Stimulated activated naive CD8-positive, alpha-beta T cell treated with anti-CD3 and anti-CD28 coated beads, Interleukin-15, Interleukin-2, amounts not matched to agents 100 ng/mL and 50 ng/mL, for 24 hours (primary cell): Measurements from ENCODE around the gene BTBD17.

Experiments
- H3K27ac Mint-ChIP-seq: one replicate; pipeline ENCODE4 v1.8.0; 2021; ENCODE audit warnings: mild to moderate bottlenecking, mixed read lengths
- H3K27me3 Mint-ChIP-seq: one replicate; pipeline ENCODE4 v1.8.0; 2021; ENCODE audit warnings: mixed read lengths
- H3K36me3 Mint-ChIP-seq: one replicate; pipeline ENCODE4 v1.8.0; 2021; ENCODE audit warnings: low read depth, mixed read lengths
- H3K4me1 Mint-ChIP-seq: one replicate; pipeline ENCODE4 v1.8.0; 2021; ENCODE audit warnings: low read depth, mixed read lengths
- H3K4me3 Mint-ChIP-seq: one replicate; pipeline ENCODE4 v1.8.0; 2021; ENCODE audit warnings: mild to moderate bottlenecking, mixed read lengths
- H3K9me3 Mint-ChIP-seq: one replicate; pipeline ENCODE4 v1.8.0; 2021; ENCODE audit warnings: mixed read lengths

The BTBD17 gene

DNA sequence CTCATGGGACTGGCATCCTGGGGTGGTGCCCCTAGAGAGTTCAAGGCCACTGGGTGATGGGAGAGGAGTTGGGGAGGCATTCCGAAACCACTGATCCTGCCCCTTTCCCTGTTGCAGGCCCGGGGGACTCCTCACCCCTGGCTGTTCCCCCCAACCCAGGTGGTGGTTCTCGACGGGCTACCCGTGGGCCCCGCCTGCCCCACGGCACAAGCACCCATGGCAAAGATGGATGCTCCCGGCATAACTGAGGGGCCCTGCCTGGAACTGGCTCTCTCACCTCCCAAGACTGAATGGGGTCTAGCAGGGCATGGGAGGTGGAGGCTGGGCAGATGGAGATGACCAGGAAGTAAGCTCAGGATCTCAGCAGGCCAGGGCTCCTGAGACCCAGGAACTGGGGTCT lies 6.6 kb downstream of the BTBD17 start:
- H3K27ac Mint-ChIP-seq: no peak overlapping the region
- no peaks in the 10 kb centered on the region for H3K36me3 Mint-ChIP-seq
- no peak overlapping the region for H3K4me3 Mint-ChIP-seq
- H3K4me1 Mint-ChIP-seq: peaks cover 8% of the 10 kb centered on the region
- H3K9me3 Mint-ChIP-seq: no peaks in the 10 kb centered on the region
- H3K27me3 Mint-ChIP-seq: peaks cover 58% of the 10 kb centered on the region

DNA sequence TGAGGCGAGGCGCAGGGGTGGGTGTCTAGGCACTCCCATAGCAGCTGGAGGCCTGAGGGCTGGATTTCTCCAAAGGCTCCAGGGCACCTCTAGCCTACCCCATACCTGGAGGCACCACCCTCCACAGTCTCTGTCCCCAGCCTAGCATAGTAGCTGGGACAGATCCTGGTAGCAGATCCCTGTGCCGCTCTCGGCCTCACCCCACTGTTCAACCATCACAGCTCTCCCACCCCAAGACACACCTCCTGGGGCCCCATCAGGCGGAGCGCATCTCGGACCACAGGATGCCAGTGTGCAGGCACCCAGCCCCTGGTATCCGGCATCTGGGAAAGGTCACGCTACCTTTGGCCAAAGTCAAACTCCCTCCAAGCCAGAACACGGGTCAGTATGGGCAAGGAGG lies 7.1 kb downstream of the BTBD17 start:
- no peaks in the 10 kb centered on the region for H3K36me3 Mint-ChIP-seq
- no peaks in the 10 kb centered on the region for H3K9me3 Mint-ChIP-seq
- H3K4me3 Mint-ChIP-seq: no peak overlapping the region
- H3K4me1 Mint-ChIP-seq: peaks cover 8% of the 10 kb centered on the region
- no peak overlapping the region for H3K27ac Mint-ChIP-seq
- peaks cover 60% of the 10 kb centered on the region for H3K27me3 Mint-ChIP-seq

DNA sequence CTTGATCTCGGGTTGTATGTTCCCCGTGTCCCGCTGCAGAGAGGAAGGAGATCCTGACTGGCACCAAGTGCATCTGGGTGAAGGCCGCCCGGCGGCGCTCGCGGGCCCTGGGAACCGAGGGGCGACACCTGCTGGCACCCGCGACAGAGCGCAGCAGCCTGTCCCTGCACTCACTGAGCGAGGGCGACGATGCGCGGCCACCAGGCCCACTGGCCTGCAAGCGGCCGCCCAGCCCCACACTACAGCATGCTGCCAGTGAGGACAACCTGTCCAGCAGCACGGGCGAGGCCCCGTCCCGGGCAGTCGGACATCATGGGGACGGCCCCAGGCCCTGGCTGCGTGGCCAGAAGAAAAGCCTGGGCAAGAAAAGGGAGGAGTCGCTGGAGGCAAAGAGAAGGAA lies 7.5 kb downstream of the BTBD17 start:
- H3K4me3 Mint-ChIP-seq: no peak overlapping the region
- H3K9me3 Mint-ChIP-seq: no peaks in the 10 kb centered on the region
- no peaks in the 10 kb centered on the region for H3K36me3 Mint-ChIP-seq
- H3K4me1 Mint-ChIP-seq: peaks cover 8% of the 10 kb centered on the region
- no peak overlapping the region for H3K27ac Mint-ChIP-seq
- peaks cover 58% of the 10 kb centered on the region for H3K27me3 Mint-ChIP-seq

DNA sequence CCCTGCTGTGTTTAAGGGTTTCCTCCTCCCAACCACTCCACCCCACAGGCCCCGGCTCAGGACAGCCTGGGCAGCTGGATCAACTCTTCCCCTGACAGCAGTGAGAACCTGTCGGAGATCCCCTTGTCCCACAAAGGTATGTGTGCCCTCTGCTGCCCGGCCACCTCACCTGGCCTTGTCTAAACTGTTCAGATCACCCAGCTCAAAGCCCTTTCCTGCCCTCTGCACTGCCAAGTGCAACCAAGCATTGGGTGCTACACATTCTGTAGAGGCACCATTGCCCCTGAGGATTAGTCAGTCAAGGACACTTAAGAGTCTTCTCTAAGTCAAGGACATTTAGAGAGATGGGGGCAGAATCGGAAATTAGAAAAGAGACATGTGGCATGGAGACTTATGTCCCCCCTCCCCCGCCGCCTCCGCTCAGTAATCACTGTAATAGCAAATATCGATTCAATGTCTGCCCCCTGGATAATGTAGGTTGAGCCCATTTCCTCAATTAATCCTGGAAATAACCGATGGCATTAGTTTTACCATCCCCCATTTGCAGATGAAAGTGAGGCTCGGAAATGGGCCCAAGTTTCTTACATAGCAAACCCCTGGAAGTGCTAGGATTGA lies 8.1 kb downstream of the BTBD17 start:
- Mint-ChIP-seq H3K4me3 (no peak overlapping the region), H3K27me3 (peaks cover 54% of the 10 kb centered on the region)

DNA sequence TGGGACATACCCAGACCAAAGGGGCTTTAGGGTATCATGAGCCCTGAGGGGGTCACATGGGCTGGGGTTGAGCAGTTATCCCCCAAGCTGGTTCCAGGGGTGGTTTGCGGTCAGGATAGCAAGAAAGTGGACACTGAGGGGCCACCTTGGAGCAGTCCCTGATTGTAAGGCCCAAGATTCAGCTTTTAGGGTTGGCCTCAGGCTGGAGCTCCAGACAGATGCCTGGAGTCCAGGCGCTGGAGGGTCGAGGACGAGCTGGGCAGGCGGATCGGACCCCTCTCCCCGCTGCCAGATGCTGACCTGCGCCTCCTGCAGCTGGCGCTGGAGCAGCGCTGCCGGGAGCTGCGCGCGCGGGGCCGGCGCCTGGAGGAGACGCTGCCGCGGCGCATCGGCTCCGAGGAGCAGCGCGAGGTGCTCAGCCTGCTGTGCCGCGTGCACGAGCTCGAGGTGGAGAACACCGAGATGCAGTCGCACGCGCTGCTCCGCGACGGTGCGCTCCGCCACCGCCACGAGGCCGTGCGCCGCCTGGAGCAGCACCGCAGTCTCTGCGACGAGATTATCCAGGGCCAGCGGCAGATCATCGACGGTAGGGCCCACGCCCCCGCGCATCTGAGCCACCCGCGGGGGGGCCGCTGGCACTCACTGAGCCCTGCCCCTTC lies 10.0 kb downstream of the BTBD17 start:
- Mint-ChIP-seq H3K36me3 (no peaks in the 10 kb centered on the region), H3K4me1 (peaks cover 5% of the 10 kb centered on the region), H3K27ac (no peak overlapping the region), H3K9me3 (no peaks in the 10 kb centered on the region), H3K27me3 (peaks cover 45% of the 10 kb centered on the region), H3K4me3 (no peak overlapping the region)

More for the DNA sequence above, 8.1 kb downstream of the BTBD17 start:
- Mint-ChIP-seq H3K27ac (no peak overlapping the region), H3K9me3 (no peaks in the 10 kb centered on the region), H3K36me3 (no peaks in the 10 kb centered on the region), H3K4me1 (peaks cover 8% of the 10 kb centered on the region)

DNA sequence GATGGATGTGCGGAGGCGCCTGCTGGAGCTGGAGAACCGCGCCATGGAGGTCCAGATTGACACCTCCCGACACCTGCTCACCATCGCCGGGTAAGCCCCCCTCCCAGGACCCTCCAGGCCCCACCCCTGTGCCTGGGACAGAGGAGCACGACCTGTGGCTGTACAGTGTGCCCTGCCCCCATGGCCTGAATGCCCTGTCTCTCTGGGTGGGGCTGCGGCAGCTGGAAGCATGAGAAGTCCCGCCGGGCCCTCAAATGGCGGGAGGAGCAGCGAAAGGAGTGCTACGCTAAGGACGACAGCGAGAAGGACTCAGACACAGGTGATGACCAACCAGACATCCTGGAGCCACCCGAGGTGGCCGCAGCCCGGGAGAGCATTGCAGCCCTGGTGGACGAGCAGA lies 11.2 kb downstream of the BTBD17 start:
- no peak overlapping the region for H3K27ac Mint-ChIP-seq
- no peaks in the 10 kb centered on the region for H3K36me3 Mint-ChIP-seq
- H3K9me3 Mint-ChIP-seq: no peaks in the 10 kb centered on the region
- H3K4me3 Mint-ChIP-seq: no peak overlapping the region
- peaks cover 5% of the 10 kb centered on the region for H3K4me1 Mint-ChIP-seq
- peaks cover 40% of the 10 kb centered on the region for H3K27me3 Mint-ChIP-seq

DNA sequence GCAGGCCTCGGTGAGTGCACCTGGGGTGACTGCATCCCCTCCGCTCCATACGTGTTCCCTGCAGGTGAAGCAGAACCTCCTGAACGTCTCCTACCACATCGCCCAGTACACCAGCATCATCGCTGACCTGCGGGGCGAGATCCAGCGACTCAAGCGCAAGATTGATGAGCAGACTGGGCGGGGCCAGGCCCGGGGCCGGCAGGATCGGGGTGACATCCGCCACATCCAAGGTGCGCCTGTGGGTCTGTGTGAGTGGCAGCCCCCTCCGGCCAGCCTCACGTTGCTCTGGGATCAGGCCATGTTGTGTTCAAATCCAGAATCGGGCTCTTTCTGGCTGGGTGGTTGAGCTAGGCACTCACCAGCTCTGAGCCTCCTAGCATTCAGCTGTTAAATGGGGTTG lies 12.5 kb downstream of the BTBD17 start:
- Mint-ChIP-seq H3K4me1 (peaks cover 3% of the 10 kb centered on the region), H3K27me3 (peaks cover 28% of the 10 kb centered on the region), H3K9me3 (no peaks in the 10 kb centered on the region), H3K36me3 (no peaks in the 10 kb centered on the region), H3K4me3 (no peak overlapping the region), H3K27ac (no peak overlapping the region)

DNA sequence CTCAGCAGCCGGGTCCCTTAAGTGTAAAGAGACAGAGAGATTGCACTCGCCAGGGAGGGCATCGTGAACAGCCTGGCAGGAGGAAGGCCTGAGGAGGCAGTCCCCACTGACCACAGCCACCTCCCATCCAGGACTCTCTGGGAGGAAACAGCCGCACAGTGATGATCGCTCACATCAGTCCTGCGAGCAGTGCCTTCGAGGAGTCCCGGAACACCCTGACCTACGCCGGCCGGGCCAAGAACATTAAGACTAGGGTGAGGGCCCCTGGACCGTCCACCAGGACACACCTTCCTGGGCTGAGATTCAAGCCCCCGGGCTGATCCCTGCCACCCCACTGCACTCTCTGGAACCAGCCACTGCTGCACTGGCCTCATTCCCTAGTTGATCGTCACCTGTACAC lies 14.0 kb downstream of the BTBD17 start:
- Mint-ChIP-seq H3K27me3 (peaks cover 13% of the 10 kb centered on the region), H3K9me3 (no peaks in the 10 kb centered on the region), H3K27ac (no peak overlapping the region), H3K36me3 (no peaks in the 10 kb centered on the region), H3K4me1 (no peaks in the 10 kb centered on the region), H3K4me3 (no peak overlapping the region)

DNA sequence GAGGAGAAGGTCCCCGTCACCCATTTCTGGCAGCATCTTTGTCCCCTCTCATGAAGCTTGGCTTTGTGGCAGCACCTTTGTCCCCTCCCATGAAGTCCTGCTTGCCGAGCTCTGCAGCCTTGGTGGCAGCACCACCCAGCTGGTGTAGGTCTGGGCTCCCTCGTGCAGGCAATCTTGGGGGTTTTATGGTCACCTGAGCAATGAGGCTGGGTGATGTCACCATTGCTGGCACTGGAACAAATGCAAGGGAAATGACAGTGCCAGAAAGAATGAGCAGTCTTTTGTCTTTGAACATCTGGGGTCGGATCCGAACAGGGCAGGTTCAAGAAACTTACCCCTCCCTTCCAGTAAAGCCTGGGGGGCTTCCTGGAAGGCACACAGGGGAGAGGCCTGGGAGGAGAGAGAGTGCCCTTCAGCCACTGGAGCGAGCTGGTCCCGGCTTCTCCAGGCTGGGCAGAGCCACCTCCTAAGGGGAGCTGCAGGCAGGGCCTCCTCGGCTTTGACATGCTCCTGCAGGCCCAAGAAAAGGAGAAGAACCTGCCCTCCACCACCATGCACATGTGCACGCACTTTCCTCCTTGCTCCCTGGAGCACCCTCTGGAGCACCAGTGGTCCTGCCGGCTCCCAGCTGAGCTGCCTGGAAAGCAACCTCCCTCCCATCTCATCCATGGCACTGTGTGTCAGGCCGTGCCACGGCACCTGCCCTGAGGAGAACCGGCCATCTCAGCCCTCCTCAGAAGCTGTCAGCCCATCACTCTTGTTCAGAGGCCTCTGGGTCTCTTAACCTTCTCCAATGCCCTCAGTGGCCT lies 16.0 kb downstream of the BTBD17 start:
- H3K4me3 Mint-ChIP-seq: no peak overlapping the region
- H3K27ac Mint-ChIP-seq: no peak overlapping the region
- H3K27me3 Mint-ChIP-seq: peaks cover 5% of the 10 kb centered on the region

DNA sequence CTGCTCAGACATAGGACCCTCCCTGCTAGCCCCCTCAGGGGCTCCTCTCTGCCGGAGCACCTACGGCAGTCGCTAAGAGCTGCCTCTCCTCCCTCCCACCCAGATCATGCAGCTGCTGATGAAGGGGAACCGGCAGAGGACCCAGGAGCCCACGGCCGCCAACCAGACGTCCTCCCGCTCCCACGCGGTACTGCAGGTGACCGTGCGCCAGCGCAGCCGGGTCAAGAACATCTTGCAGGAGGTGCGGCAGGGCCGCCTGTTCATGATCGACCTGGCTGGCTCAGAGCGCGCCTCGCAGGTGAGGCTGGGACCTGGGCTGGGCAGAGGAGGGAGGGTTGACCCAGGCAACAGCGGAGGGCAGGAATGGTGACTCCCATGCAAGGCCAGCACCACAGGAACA lies 17.0 kb downstream of the BTBD17 start:
- H3K4me3 Mint-ChIP-seq: no peak overlapping the region
- H3K36me3 Mint-ChIP-seq: no peaks in the 10 kb centered on the region
- H3K27ac Mint-ChIP-seq: no peak overlapping the region
- no peaks in the 10 kb centered on the region for H3K27me3 Mint-ChIP-seq
- H3K9me3 Mint-ChIP-seq: no peaks in the 10 kb centered on the region
- H3K4me1 Mint-ChIP-seq: no peaks in the 10 kb centered on the region

More for the DNA sequence above, 16.0 kb downstream of the BTBD17 start:
- no peaks in the 10 kb centered on the region for H3K9me3 Mint-ChIP-seq
- no peaks in the 10 kb centered on the region for H3K4me1 Mint-ChIP-seq
- H3K36me3 Mint-ChIP-seq: no peaks in the 10 kb centered on the region

DNA sequence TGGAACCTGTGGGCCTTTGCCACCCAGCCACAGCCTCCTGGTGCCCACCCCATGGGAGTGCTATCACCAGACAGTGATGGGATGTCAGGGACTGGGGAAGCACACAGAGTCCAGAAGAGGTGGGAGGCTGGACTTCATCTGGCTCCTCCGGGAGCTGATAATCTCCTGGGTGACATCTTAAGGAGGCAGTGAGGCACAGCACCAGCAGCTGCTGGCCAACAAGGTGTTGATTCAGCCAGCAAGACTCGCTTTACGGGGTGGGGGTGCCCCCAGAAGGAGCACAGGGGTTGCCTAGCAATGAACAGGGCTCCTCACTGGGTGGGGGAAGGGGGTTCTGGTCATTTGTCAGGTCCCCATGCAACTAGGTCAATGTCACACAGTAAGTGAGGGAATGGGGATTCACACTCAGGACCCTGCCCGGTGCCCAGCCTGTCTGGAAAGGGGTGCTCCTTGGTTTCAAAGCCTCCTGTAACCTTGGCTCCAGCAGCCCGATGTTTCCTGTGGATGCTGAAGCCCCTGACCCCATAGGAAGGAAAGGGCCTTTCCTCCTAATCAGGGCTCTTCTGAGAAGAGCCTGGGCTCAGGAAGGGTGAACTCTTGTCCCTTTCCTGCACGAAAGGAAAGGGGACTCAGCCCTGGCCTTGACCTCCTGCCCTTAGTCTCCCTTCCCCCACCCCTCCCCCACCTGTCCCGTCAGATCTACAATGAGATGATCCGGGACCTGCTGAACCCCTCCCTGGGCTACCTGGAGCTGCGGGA lies 18.0 kb downstream of the BTBD17 start:
- H3K4me1 Mint-ChIP-seq: no peaks in the 10 kb centered on the region
- H3K9me3 Mint-ChIP-seq: no peaks in the 10 kb centered on the region
- no peak overlapping the region for H3K4me3 Mint-ChIP-seq
- H3K36me3 Mint-ChIP-seq: no peaks in the 10 kb centered on the region
- H3K27ac Mint-ChIP-seq: no peak overlapping the region
- H3K27me3 Mint-ChIP-seq: no peaks in the 10 kb centered on the region

DNA sequence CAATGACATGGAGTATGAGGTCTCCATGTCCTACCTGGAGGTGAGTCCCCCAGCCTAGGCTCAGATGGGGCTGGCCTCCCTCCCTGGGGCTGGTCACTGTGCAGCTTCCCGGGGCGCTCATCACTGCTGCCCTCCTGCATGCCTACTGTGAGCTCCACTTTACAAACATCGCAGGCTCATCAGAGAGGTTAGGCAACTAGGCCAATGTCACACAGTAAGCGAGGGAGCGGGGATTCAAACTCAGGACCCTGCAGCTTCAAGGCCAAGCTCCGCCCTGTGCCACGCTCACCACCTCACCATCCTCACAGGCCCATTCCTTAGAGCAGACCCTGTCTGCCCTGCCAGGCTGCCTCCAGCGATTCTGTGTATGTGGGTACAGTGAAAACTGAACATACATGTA lies 18.5 kb downstream of the BTBD17 start:
- no peaks in the 10 kb centered on the region for H3K9me3 Mint-ChIP-seq
- no peaks in the 10 kb centered on the region for H3K36me3 Mint-ChIP-seq
- H3K4me3 Mint-ChIP-seq: no peak overlapping the region
- H3K27me3 Mint-ChIP-seq: no peaks in the 10 kb centered on the region
- no peak overlapping the region for H3K27ac Mint-ChIP-seq
- no peaks in the 10 kb centered on the region for H3K4me1 Mint-ChIP-seq

DNA sequence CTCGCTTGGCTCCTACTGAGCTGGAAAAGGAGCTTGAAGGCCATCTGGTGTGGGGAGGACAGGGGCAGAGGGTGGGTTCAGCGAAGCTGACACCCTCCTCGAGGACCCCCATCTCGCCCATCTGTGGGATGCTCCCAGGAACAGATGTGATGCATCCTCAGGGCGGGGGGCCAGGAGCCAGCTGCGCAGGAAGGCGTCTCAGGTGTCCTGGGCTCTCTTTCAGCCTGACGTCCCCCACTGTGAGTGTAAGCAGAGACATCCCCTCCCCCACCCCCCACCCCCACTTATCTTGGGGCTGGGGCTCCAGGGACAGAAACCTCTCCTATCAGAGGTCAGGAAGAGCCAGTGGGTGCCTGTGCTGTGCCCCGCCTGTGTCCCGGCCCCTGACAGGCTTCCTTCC lies 19.4 kb downstream of the BTBD17 start:
- Mint-ChIP-seq H3K27ac (no peak overlapping the region), H3K4me1 (no peaks in the 10 kb centered on the region), H3K9me3 (no peaks in the 10 kb centered on the region), H3K27me3 (no peaks in the 10 kb centered on the region), H3K36me3 (no peaks in the 10 kb centered on the region), H3K4me3 (no peak overlapping the region)

DNA sequence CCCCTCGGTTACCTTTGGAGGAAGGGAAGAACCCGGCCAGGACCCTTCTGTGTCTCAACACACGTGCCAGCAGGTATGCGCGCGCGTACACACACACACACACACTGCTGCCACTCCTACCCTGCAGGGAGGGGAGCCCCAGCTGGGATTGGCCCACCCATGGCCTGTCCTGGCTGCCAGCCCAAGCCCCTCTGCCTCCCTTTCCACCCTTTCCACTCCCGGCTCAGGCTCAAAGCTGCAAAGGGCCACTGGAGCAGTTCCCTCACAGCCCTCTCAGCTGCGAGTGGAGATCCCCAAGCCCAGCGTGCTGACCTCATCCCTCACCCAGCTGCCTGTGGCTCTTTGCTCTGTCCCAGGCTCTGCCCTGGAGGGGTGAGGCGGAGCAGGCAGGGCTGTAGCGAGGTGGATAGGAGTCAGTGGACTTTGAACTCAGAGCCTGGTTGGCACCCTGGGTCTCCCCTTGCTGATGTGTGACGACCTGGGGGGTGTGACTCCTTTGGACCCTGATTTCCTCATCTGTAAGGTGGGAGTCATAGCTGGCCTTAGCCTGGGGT lies 21.1 kb downstream of the BTBD17 start:
- H3K4me1 Mint-ChIP-seq: no peaks in the 10 kb centered on the region
- H3K27me3 Mint-ChIP-seq: no peaks in the 10 kb centered on the region
- no peak overlapping the region for H3K4me3 Mint-ChIP-seq
- no peaks in the 10 kb centered on the region for H3K9me3 Mint-ChIP-seq
- H3K36me3 Mint-ChIP-seq: no peaks in the 10 kb centered on the region
- no peak overlapping the region for H3K27ac Mint-ChIP-seq
